HG02571 (cell line): ENCODE measurements around the gene DRD4.

Experiments
- ATAC-seq: cut with Tn5 transposase; IDR thresholded peaks from one replicate; pipeline ENCODE4 v1.9.1; 2021; ENCODE audit warnings: mild to moderate bottlenecking, moderate library complexity; ENCODE audit not compliant: unreplicated experiment

DRD4 gene

GRCh38 chr11:609341-609811, 27.7 kb upstream of the DRD4 start:
- ATAC-seq = no peak

GRCh38 chr11:610146-610801, 26.8 kb upstream of the DRD4 start:
- no peak for ATAC-seq

GRCh38 chr11:611001-611996, 25.8 kb upstream of the DRD4 start:
- no peak for ATAC-seq

- ATAC-seq = no peak
Observed at GRCh38 chr11:612201-612960, 24.7 kb upstream of the DRD4 start.

- no peak for ATAC-seq
Observed at GRCh38 chr11:612961-613300, 24.1 kb upstream of the DRD4 start.

GRCh38 chr11:613369-613968, 23.6 kb upstream of the DRD4 start:
- ATAC-seq = no peak

- no peak for ATAC-seq
Observed at GRCh38 chr11:614021-614622, 22.9 kb upstream of the DRD4 start.

GRCh38 chr11:614623-615503, 22.2 kb upstream of the DRD4 start:
- peak; percentile 3 for ATAC-seq

GRCh38 chr11:615504-616319, 21.4 kb upstream of the DRD4 start, which contains the start of gene IRF7:
Gene IRF7, minus strand, starts transcription at chr11:615950. Its CDS starts 586 bp downstream, at chr11:615364.
- peak; percentile 68 for ATAC-seq

GRCh38 chr11:616320-617198, 20.5 kb upstream of the DRD4 start:
- no peak for ATAC-seq

GRCh38 chr11:617199-617911, 19.7 kb upstream of the DRD4 start:
- ATAC-seq = no peak

GRCh38 chr11:617912-618682, 19.0 kb upstream of the DRD4 start:
- no peak for ATAC-seq

- ATAC-seq = no peak
Observed at GRCh38 chr11:618856-619627, 18.0 kb upstream of the DRD4 start.

- ATAC-seq = no peak
Observed at GRCh38 chr11:619628-620050, 17.4 kb upstream of the DRD4 start.

GRCh38 chr11:620201-620600, 16.9 kb upstream of the DRD4 start:
- no peak for ATAC-seq
